ENCODE results near the gene GOSR1.
"Not testable (repeated sequence)": the region's sequence is repeated elsewhere in the genome, so short reads cannot be mapped to it uniquely, and the experiment has no call there.

GOSR1 gene

GRCh38 chr17:30547778-30548573 is 70.8 kb downstream of the GOSR1 start:
- DNase-seq (ENCODE audit: low spot score) = no peak

- not testable (repeated sequence) for DNase-seq (ENCODE audit: low spot score)
Observed at GRCh38 chr17:30549181-30549580, 72.0 kb downstream of the GOSR1 start.

- DNase-seq (ENCODE audit: low spot score) = no peak
Observed at GRCh38 chr17:30549864-30550511, 72.8 kb downstream of the GOSR1 start.

- no peak for DNase-seq (ENCODE audit: low spot score)
Observed at GRCh38 chr17:30550512-30551273, 73.5 kb downstream of the GOSR1 start.

GRCh38 chr17:30551274-30551995 is 74.2 kb downstream of the GOSR1 start:
- DNase-seq (ENCODE audit: low spot score) = not testable (repeated sequence)

- DNase-seq (ENCODE audit: low spot score) = no peak
Observed at GRCh38 chr17:30551996-30552339, 74.8 kb downstream of the GOSR1 start.

- no peak for DNase-seq (ENCODE audit: low spot score)
Observed at GRCh38 chr17:30552994-30553566, 75.9 kb downstream of the GOSR1 start.

- not testable (repeated sequence) for DNase-seq (ENCODE audit: low spot score)
Observed at GRCh38 chr17:30553823-30554440, 76.7 kb downstream of the GOSR1 start.

- peak; percentile 35 for DNase-seq (ENCODE audit: low spot score)
Observed at GRCh38 chr17:30554839-30555751, 77.9 kb downstream of the GOSR1 start.

- no peak for DNase-seq (ENCODE audit: low spot score)
Observed at GRCh38 chr17:30555942-30556341, 78.7 kb downstream of the GOSR1 start.

- no peak for DNase-seq (ENCODE audit: low spot score)
Observed at GRCh38 chr17:30556374-30557332, 79.4 kb downstream of the GOSR1 start.

- no peak for DNase-seq (ENCODE audit: low spot score)
Observed at GRCh38 chr17:30557916-30558685, 80.9 kb downstream of the GOSR1 start.

- DNase-seq (ENCODE audit: low spot score) = no peak
Observed at GRCh38 chr17:30558686-30559545, 81.7 kb downstream of the GOSR1 start.

- DNase-seq (ENCODE audit: low spot score) = no peak
Observed at GRCh38 chr17:30559656-30560055, 82.4 kb downstream of the GOSR1 start.

- not testable (repeated sequence) for DNase-seq (ENCODE audit: low spot score)
Observed at GRCh38 chr17:30560117-30561026, 83.2 kb downstream of the GOSR1 start.

- DNase-seq (ENCODE audit: low spot score) = not testable (repeated sequence)
Observed at GRCh38 chr17:30561766-30562165, 84.6 kb downstream of the GOSR1 start.
